ENCODE measurements around the gene XBP1.

- TF ChIP-seq MAX (IDR thresholded peaks at IDR 0.05) (no peak), CTCF (IDR thresholded peaks at IDR 0.05; ENCODE audit: control extremely low read depth in 1 of 3, insufficient read depth in 1 of 3, low read depth in 1 of 3, low read length in 3 of 3) (no peak), ZNF274 (IDR thresholded peaks at IDR 0.05; ENCODE audit: borderline replicate concordance, extremely low read depth, low read length) (no peak), TAF1 (IDR thresholded peaks at IDR 0.05; ENCODE audit: low read depth, low read length) (no peak), EP300 (IDR thresholded peaks at IDR 0.05; ENCODE audit: borderline replicate concordance in 1 of 2, low read depth in 2 of 2, low read length in 2 of 2) (no peak), MAFK (IDR thresholded peaks at IDR 0.05; ENCODE audit: low read depth, low read length) (no peak), ATF3 (IDR thresholded peaks at IDR 0.05; ENCODE audit: insufficient read depth, low read depth, low read length) (no peak), CEBPB (IDR thresholded peaks at IDR 0.05; ENCODE audit: low read depth, low read length) (no peak), SP2 (IDR thresholded peaks at IDR 0.05; ENCODE audit: low read length) (no peak), ASH2L (IDR thresholded peaks at IDR 0.05; ENCODE audit: low read length) (no peak), RFX5 (IDR thresholded peaks at IDR 0.05; ENCODE audit: borderline replicate concordance, low read depth, low read length) (no peak), EZH2 (IDR thresholded peaks at IDR 0.05; ENCODE audit: low read depth, low read length, severe bottlenecking) (no peak), POLR2AphosphoS5 (IDR thresholded peaks at IDR 0.05; ENCODE audit: low read depth, low read length) (no peak)
Measured at GRCh38 chr22:28769394-28770085, 30.8 kb downstream of the XBP1 start.

Data from H1 (cell line).